ENCODE results near the gene NEDD4.

Gene NEDD4

GRCh38 chr15:55884223-55884622 lies 109.2 kb downstream of the NEDD4 start:
- no peaks in the 10 kb centered on the region for H3K27me3 ChIP-seq (ENCODE audit: control insufficient read depth, low read length)
- H3K9me3 ChIP-seq (ENCODE audit: control insufficient read depth, insufficient read depth, low read length), result peaks cover 11% of the 10 kb centered on the region
- H3K9me2 ChIP-seq (replicated peaks; ENCODE audit: control insufficient read depth, low read length), result no peaks in the 10 kb centered on the region
- no peaks in the 10 kb centered on the region for H3F3A ChIP-seq (ENCODE audit: control insufficient read depth, insufficient read depth)
- H3K27ac ChIP-seq (ENCODE audit: low read depth, low read length), result no peak overlapping the region
- H3K36me3 ChIP-seq (ENCODE audit: control insufficient read depth, low read length), result no peaks in the 10 kb centered on the region; the same call in 1 of the 2 replicates
- TF ChIP-seq CTCF (IDR thresholded peaks at IDR 0.05; ENCODE audit: low read depth, low read length, poor library complexity, severe bottlenecking), result no peak
- TF ChIP-seq EZH2phosphoT487 (IDR thresholded peaks at IDR 0.05; ENCODE audit: borderline replicate concordance, low read length), result no peak
- H3K4me1 ChIP-seq (ENCODE audit: control insufficient read depth, low read length), result no peaks in the 10 kb centered on the region
- no peaks in the 10 kb centered on the region for H4K20me1 ChIP-seq (ENCODE audit: control insufficient read depth, insufficient read depth, low read depth, low read length)
- H3K4me2 ChIP-seq (ENCODE audit: low read length), result no peak overlapping the region
- no peak overlapping the region for H3K4me3 ChIP-seq (ENCODE audit: low read length)
- no peaks in the 10 kb centered on the region for H3K79me2 ChIP-seq (ENCODE audit: control insufficient read depth, low read length)

GRCh38 chr15:55879181-55879580 lies 114.2 kb downstream of the NEDD4 start:
- no peaks in the 10 kb centered on the region for H3K9me2 ChIP-seq (replicated peaks; ENCODE audit: control insufficient read depth, low read length)
- H3K27me3 ChIP-seq (ENCODE audit: control insufficient read depth, low read length), result no peaks in the 10 kb centered on the region
- no peaks in the 10 kb centered on the region for H3F3A ChIP-seq (ENCODE audit: control insufficient read depth, insufficient read depth)
- no peak overlapping the region for H3K4me3 ChIP-seq (ENCODE audit: low read length)
- no peak overlapping the region for H3K4me2 ChIP-seq (ENCODE audit: low read length)
- H3K36me3 ChIP-seq (ENCODE audit: control insufficient read depth, low read length), result no peaks in the 10 kb centered on the region; the same call in 1 of the 2 replicates
- TF ChIP-seq EZH2phosphoT487 (IDR thresholded peaks at IDR 0.05; ENCODE audit: borderline replicate concordance, low read length), result no peak
- TF ChIP-seq CTCF (IDR thresholded peaks at IDR 0.05; ENCODE audit: low read depth, low read length, poor library complexity, severe bottlenecking), result no peak
- no peaks in the 10 kb centered on the region for H3K9me3 ChIP-seq (ENCODE audit: control insufficient read depth, insufficient read depth, low read length)
- no peak overlapping the region for H3K27ac ChIP-seq (ENCODE audit: low read depth, low read length)
- H4K20me1 ChIP-seq (ENCODE audit: control insufficient read depth, insufficient read depth, low read depth, low read length), result no peaks in the 10 kb centered on the region
- H3K79me2 ChIP-seq (ENCODE audit: control insufficient read depth, low read length), result no peaks in the 10 kb centered on the region
- H3K4me1 ChIP-seq (ENCODE audit: control insufficient read depth, low read length), result no peaks in the 10 kb centered on the region

- H3K27ac ChIP-seq (ENCODE audit: low read depth, low read length), result no peak overlapping the region
- no peaks in the 10 kb centered on the region for H3K9me2 ChIP-seq (replicated peaks; ENCODE audit: control insufficient read depth, low read length)
- H3K9me3 ChIP-seq (ENCODE audit: control insufficient read depth, insufficient read depth, low read length), result no peaks in the 10 kb centered on the region
- no peaks in the 10 kb centered on the region for H3K4me1 ChIP-seq (ENCODE audit: control insufficient read depth, low read length)
- no peak overlapping the region for H3K4me3 ChIP-seq (ENCODE audit: low read length)
- H3K4me2 ChIP-seq (ENCODE audit: low read length), result no peak overlapping the region
- H3K27me3 ChIP-seq (ENCODE audit: control insufficient read depth, low read length), result no peaks in the 10 kb centered on the region
- no peak for TF ChIP-seq CTCF (IDR thresholded peaks at IDR 0.05; ENCODE audit: low read depth, low read length, poor library complexity, severe bottlenecking)
- TF ChIP-seq EZH2phosphoT487 (IDR thresholded peaks at IDR 0.05; ENCODE audit: borderline replicate concordance, low read length), result no peak
- H4K20me1 ChIP-seq (ENCODE audit: control insufficient read depth, insufficient read depth, low read depth, low read length), result no peaks in the 10 kb centered on the region
- H3F3A ChIP-seq (ENCODE audit: control insufficient read depth, insufficient read depth), result no peaks in the 10 kb centered on the region
- H3K79me2 ChIP-seq (ENCODE audit: control insufficient read depth, low read length), result no peaks in the 10 kb centered on the region
- no peaks in the 10 kb centered on the region for H3K36me3 ChIP-seq (ENCODE audit: control insufficient read depth, low read length)
These were observed 120.2 kb downstream of the NEDD4 start for GRCh38 chr15:55873024-55873720.
